ENCODE results near the gene IL37.

Gene IL37

DNA sequence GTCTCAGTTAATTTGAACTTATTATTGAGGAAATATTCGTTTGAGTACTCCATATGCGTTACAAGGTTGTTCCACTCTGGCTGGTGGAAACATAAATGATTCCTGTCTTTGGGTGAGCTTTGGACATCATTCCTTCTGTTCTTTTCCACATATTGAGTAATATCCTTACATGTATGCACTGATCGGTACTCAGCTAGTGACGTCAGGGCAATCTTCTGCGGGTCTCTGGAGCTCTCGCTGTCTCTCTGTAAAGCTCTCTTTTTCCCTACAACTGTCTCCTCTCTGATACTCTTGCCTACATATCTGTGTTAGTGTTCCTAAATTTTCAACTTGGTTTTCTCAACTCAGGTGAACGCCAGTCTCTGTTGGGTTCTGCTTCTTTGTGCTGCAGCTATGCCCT is 43.4 kb downstream of the IL37 start:
- in situ Hi-C loops (cut with MboI; ENCODE audit: low sequenced_read_pairs) = no loop called here

DNA sequence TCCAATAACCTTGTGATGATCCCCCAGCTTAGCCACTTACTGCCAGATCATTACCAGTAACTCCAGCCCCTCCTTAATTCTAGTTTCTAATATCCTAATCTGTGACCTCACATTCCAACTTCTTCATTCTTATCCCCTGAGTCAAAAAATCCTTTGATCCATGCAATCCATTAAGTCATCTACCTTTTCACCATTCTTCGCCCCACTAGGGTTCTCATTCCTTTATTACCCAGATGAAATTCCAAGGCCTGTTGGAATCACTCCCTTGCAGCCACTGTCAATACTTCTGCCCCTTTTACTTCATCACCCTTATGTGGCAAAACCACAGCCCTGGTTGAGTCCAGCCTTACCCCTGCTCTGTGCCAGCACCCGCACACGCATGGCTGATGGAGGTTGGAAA is 46.5 kb downstream of the IL37 start:
- in situ Hi-C loops (cut with MboI; ENCODE audit: low sequenced_read_pairs) = no loop called here

DNA sequence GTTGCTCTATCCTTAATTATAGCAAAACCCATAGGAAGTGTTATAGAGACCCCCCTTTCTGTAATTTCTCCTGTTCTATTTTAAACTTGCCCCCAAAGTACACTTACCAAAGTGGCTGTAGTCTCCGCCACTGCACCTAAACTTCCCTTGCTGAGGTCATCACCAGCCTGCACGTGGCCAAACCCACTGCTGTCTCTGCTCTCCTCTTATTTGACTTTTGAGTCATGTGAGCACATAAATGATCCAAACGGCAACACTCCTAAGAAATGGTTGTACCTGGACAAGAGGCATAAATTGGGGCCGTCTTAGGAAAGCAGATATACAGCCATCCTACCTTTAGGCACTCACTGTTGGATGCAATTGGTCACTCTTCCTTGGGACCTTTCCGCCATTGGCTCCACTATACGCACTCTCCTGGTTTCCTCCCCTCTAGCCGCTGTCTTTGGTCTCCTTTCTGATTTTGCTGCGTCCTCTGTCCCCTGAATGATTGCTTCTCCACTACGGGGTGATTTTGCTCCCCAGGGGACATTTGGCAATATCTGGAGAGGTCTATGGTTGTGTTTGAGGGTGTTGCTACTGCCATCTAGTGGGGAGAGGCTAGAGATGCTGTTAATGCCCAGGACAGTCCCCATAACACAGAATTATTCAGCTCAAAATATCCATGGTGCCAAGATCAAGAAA is 47.6 kb downstream of the IL37 start:
- in situ Hi-C loops (cut with MboI; ENCODE audit: low sequenced_read_pairs) = no loop called here

DNA sequence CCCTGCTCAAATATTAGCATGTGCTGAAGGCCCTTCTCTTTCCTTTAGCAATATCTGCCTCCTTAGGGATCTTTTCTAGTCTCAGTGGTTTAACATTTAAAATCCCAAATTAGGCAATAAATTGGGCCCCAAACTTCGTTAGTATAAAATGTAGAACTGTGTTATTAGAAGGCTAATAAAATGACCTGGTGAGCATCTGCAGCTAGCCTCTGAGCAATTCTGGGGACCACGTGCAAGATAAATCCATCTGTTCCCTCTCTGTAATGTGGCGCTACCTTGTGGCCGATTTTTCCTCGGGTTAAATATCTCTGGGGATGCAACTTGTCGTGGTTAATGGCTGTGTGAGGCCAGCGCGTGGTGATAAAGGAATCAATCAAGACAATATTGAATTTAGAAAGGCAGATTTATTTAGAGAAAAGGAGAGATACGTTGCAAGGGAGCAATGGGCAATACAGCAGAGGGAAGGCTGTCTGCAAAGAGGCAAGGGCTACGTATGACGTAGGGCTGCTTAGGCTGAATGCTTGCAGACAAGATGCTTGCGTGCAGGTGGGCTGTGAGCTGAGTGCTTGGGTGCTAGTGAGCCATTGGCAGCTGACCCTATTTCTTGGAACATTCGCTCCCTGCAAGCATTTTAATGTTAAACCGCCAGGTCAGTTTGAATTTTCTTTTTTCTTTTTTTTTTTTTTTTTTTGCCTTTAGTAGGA is 48.3 kb downstream of the IL37 start:
- in situ Hi-C loops (cut with MboI; ENCODE audit: low sequenced_read_pairs) = no loop called here

DNA sequence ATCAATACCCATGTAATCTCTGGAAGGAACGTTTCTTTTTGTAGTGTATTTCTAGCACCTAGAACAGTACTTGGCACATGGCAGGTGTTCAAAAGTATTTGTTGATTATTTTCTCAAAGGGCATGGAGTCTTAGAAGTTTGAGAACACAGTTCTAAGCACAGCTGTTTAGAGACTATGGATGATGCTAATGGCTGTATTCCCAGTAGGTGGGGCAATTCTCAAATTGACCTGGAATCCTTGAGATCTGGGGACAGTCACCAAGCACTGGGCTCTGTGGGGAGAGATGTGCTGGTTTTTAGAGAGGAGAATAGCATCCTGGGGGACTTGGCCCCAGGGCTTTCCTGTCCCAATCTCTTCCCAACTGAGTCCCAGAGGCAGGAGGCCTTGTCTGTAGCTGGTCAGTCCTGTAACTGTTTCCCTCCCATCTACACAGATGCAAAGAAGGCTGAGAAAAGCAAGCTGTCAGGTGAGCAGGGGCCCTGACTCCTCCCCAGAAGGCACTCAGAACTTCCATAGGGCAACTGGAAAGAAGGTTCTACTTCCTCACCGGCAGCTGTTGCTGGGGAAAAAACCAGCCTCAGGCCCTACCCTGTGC is 49.4 kb downstream of the IL37 start:
- in situ Hi-C loops (cut with MboI; ENCODE audit: low sequenced_read_pairs) = no loop called here

DNA sequence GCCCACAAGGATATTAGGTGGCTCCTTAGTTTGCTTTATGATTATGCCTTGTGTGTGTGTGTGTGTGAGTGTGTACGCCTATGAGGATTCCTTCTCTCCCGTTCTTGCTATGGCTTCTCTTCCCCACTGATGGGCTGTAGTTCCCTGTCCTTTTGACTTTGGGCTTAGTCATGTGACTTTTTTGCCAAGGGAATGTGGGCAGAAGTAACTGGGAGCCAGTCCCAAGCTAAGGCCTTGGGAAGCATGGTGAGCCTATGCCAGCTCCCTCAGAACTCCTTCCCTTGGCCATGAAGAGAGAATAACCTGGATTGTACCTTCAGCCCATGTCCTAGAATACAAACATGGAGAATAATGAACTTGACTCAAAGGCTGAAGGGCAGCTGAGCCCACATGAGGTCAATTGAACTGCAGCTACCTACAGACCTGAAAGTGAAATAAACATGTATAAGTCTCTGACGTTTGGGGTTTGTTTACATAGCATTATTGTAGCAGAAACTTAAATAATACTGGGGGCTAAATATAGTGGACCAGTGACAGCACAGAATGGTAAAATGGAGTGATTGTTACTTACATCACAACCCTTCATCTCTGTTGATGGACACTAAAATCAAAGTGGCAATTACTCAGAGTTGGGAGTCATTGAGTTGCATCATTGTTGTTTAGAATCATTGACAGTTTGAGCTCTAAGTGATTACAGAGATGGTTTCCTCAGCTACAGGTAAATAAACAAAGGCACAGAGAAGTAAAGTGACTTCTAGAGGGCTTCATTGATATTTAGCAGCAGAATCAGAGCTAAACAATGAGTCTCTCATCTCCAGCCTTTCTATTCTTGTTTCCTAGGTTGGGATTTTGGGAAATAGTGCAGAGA is 51.6 kb downstream of the IL37 start:
- in situ Hi-C loops (cut with MboI; ENCODE audit: low sequenced_read_pairs) = no loop called here

DNA sequence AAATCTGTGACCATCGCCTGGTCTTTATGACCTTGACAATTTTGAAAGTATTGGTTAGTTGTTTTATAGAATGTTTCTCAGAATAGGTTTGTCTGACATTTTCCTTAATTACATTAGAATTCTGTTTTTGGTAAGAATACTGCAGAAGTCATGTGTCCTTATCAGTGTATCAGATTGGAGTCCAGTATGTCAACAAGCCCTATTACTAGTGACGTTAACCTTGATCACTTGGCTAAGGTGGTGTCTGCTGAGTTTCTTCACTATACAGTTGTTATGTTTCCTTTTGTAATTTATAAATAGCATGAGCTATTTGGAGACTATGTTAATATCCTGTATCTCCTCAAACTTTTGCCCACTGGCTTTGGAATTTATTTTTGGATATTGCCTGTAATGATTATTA is 56.1 kb downstream of the IL37 start:
- in situ Hi-C loops (cut with MboI; ENCODE audit: low sequenced_read_pairs) = no loop called here
